A673 (cell line): ENCODE data around the gene LGALS7B. TPM values are rescaled to one million over a fixed set of nuclear protein-coding genes. Genes with fewer than 3 reads are reported as not detected.

Experiments
- BruUV-seq: library from RNA; stranded (reverse); fragments of 400-500 nt; replicated peaks from 2 replicates; lab custom pipeline; 2021; lab: Mats Ljungman, UMichigan
- CTCF ChIA-PET: fragments of 300-600 bp; sonication (Branson Sonifier 250); formaldehyde crosslinking; loops from one replicate; lab custom pipeline; 2022; ENCODE audit warnings: antibody characterized with exemption; lab: Charles Lee
- POLR2A ChIA-PET: fragments of 300-600 bp; sonication (Branson Sonifier 250); formaldehyde crosslinking; loops from one replicate; lab custom pipeline; 2022; ENCODE audit warnings: antibody characterized with exemption; ENCODE audit not compliant: low non-redundant PET; lab: Charles Lee
- DNase-seq: peaks from one replicate; pipeline ENCODE4 v3.0.0-alpha.2; 2015; ENCODE audit warnings: low spot score
- H3K27ac ChIP-seq: fragments of 200-600 bp; sonication (generic); 2 replicates; pipeline ENCODE4 v1.5.1; 2016; ENCODE audit warnings: mixed run types, low read depth, mild to moderate bottlenecking, mixed read lengths, antibody characterized with exemption, low read length; ENCODE audit not compliant: poor library complexity, severe bottlenecking
- H3K27me3 ChIP-seq: fragments of 200-600 bp; sonication (generic); replicated peaks from 2 replicates; pipeline ENCODE4 v1.6.1; 2017; ENCODE audit warnings: mixed run types, low read depth, mild to moderate bottlenecking, mixed read lengths, antibody characterized with exemption, low read length; ENCODE audit not compliant: insufficient read depth, poor library complexity
- H3K36me3 ChIP-seq: fragments of 200-600 bp; sonication (generic); 2 replicates; pipeline ENCODE4 v1.6.1; 2016; ENCODE audit warnings: mixed run types, mild to moderate bottlenecking, mixed read lengths, antibody characterized with exemption, low read length; ENCODE audit not compliant: insufficient read depth, poor library complexity, severe bottlenecking
- H3K4me1 ChIP-seq: fragments of 200-600 bp; sonication (generic); 2 replicates; pipeline ENCODE4 v1.6.1; 2017; ENCODE audit warnings: mixed run types, mild to moderate bottlenecking, mixed read lengths, antibody characterized with exemption, low read length; ENCODE audit not compliant: insufficient read depth, poor library complexity, severe bottlenecking
- H3K4me3 ChIP-seq: fragments of 200-600 bp; sonication (generic); 2 replicates; pipeline ENCODE4 v1.5.1; 2016; ENCODE audit warnings: low read depth, mixed run types, mild to moderate bottlenecking, mixed read lengths, low read length; ENCODE audit not compliant: poor library complexity, severe bottlenecking
- H3K9me3 ChIP-seq: fragments of 200-600 bp; sonication (generic); 2 replicates; pipeline ENCODE4 v1.6.1; 2016; ENCODE audit warnings: mixed run types, low read depth, mild to moderate bottlenecking, mixed read lengths, antibody characterized with exemption, low read length; ENCODE audit not compliant: poor library complexity, severe bottlenecking
- EZH2 ChIP-seq: fragments of 200-600 bp; sonication (generic); IDR thresholded peaks from 2 replicates; pipeline ENCODE4 v1.6.1; 2017; ENCODE audit warnings: borderline replicate concordance, low read depth, mild to moderate bottlenecking, mixed read lengths, antibody characterized with exemption, low read length; ENCODE audit not compliant: poor library complexity, severe bottlenecking
- intact Hi-C: fragments of 100-400 bp; cut with micrococcal nuclease; formaldehyde crosslinking; loops from one replicate; pipeline ENCODE4 v1.10.0; 2022; ENCODE audit not compliant: unreplicated experiment
- total RNA-seq: library from RNA; stranded (reverse); gene quantifications from 2 replicates; pipeline ENCODE4 v1.2.3, GENCODE V29; 2021
- TF ChIP-seq, protein P1 (sequence below): fragments of 300-800, 200-600 bp; sonication (generic); conservative IDR thresholded peaks from 2 replicates; pipeline ENCODE4 v1.5.1; 2017; ENCODE audit warnings: low read depth, mild to moderate bottlenecking, antibody characterized with exemption, low read length, moderate library complexity, mixed read lengths

LGALS7B gene
- total RNA-seq, 1 experiment from 2014 or later = not detected

DNA sequence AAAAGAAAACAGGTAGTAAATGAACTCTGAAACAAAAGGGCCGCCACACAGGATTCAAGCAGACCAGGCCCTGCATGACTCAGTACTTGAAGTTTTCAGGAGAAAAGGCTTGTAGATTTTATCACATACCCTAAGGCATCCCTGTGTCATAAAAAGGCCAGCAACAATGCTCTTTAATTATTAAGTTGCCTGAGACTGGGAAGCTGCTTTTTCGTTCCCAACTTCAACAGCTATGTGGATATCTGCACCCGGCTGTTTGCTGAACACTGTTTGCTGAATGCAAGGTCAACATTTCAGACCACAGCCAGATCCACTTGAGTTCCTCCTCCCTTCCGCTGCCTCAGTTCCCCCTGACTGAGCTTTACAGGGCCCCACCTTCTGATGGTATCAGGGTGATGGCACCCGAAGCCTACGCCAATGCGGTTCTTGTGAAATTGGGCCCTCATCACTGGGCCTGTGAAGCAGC lies 48.7 kb downstream of the LGALS7B start:
- BruUV-seq = no TSS peak

DNA sequence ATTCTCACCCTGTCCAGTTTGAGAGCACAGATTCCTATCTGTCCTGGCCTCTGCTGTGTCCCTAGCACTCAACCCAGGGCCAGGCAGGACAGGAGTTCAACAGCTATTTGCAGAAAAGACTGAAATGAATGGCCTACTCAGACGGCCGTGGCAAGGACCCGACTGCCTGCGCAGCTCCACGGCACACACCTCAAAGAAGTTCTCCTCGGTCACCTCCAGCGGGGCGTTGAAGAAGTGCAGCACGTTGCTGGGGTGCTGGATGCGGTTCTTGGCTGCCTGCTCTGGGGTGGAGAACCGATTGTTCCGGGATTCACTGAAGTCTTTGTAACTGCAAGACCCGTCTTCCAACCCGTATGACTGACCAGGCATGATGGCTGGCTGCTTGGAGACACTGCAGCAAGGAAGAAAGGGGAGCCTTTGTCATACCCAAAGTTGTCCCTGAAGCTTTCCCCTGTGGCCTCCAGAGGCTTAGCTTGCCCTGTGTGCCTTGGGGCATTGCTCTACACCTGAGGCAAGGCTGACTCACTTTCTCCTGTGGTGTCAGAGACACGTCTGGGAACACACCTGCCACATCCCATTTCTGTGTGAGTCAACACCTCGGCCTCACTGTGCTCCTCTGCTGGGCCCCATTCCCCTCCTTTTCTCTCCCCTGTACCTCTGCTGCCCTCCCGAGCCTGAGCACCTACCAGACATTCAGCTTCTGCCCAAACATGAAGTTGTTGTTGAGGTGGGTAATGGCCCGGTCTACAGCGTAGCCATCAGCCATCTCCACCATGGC lies 49.4 kb downstream of the LGALS7B start:
- Histone ChIP-seq H3K4me1 (peaks cover 3% of the 10 kb centered on the region), H3K27ac (no peak overlapping the region), H3K36me3 (peaks cover 82% of the 10 kb centered on the region), H3K9me3 (no peaks in the 10 kb centered on the region), H3K27me3 (no peaks in the 10 kb centered on the region), H3K4me3 (no peak overlapping the region)
- CTCF ChIA-PET = no interaction called here
- no peak for DNase-seq
- intact Hi-C loops = no loop called here
- POLR2A ChIA-PET = no interaction called here
- no TSS peak for BruUV-seq
- no peak for TF ChIP-seq EZH2
- TF ChIP-seq, protein P1, sequence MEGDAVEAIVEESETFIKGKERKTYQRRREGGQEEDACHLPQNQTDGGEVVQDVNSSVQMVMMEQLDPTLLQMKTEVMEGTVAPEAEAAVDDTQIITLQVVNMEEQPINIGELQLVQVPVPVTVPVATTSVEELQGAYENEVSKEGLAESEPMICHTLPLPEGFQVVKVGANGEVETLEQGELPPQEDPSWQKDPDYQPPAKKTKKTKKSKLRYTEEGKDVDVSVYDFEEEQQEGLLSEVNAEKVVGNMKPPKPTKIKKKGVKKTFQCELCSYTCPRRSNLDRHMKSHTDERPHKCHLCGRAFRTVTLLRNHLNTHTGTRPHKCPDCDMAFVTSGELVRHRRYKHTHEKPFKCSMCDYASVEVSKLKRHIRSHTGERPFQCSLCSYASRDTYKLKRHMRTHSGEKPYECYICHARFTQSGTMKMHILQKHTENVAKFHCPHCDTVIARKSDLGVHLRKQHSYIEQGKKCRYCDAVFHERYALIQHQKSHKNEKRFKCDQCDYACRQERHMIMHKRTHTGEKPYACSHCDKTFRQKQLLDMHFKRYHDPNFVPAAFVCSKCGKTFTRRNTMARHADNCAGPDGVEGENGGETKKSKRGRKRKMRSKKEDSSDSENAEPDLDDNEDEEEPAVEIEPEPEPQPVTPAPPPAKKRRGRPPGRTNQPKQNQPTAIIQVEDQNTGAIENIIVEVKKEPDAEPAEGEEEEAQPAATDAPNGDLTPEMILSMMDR = no peak

More for the DNA sequence above, 48.7 kb downstream of the LGALS7B start:
- CTCF ChIA-PET = no interaction called here
- Histone ChIP-seq H3K27me3 (no peaks in the 10 kb centered on the region), H3K9me3 (no peaks in the 10 kb centered on the region), H3K4me1 (peaks cover 3% of the 10 kb centered on the region), H3K4me3 (no peak overlapping the region), H3K27ac (no peak overlapping the region), H3K36me3 (peaks cover 75% of the 10 kb centered on the region)
- POLR2A ChIA-PET = no interaction called here
- no peak for TF ChIP-seq EZH2
- TF ChIP-seq, protein P1 = no peak
- DNase-seq = no peak
- intact Hi-C loops = no loop called here

- ChIA-PET CTCF (no interaction called here), POLR2A (no interaction called here)
- Histone ChIP-seq H3K36me3 (peaks cover 90% of the 10 kb centered on the region), H3K27ac (no peak overlapping the region), H3K9me3 (no peaks in the 10 kb centered on the region), H3K4me1 (peaks cover 3% of the 10 kb centered on the region), H3K27me3 (no peaks in the 10 kb centered on the region), H3K4me3 (no peak overlapping the region)
- intact Hi-C loops = no loop called here
- DNase-seq = no peak
- no peak for TF ChIP-seq EZH2
- TF ChIP-seq, protein P1 = no peak
- no TSS peak for BruUV-seq
Observed at GRCh38 chr19:38838986-38839761, 50.2 kb downstream of the LGALS7B start.
